Breast epithelium (tissue), 4 donors: Measurements from ENCODE around the gene MBLAC1. TPM values are rescaled to one million over a fixed set of nuclear protein-coding genes. Genes with fewer than 3 reads are reported as not detected.
A peak's percentile ranks its signal among the peaks of the same experiment; 100 is the strongest.

ENCODE experiments used
- DNase-seq, 2 donors: peaks; one replicate each; pipeline ENCODE4 v3.0.0-alpha.2; 2019; ENCODE audit warnings: low spot score in 2 of 2
- H3K27ac ChIP-seq, 2 donors: fragments of 200-600 bp; sonication (generic) in 1 of 2; one replicate each; pipeline ENCODE4 v1.5.1; 2016 to 2019; ENCODE audit warnings: mild to moderate bottlenecking in 1 of 2
- H3K27me3 ChIP-seq, 2 donors: fragments of 200-600 bp; sonication (generic) in 1 of 2; one replicate each; pipeline versions ENCODE4 v1.5.1 to v1.6.0; 2017 to 2019; ENCODE audit warnings: control low read depth in 1 of 2, mild to moderate bottlenecking in 1 of 2
- H3K36me3 ChIP-seq: fragments of 200-600 bp; one replicate; pipeline ENCODE4 v1.5.1; 2019
- H3K4me1 ChIP-seq, 2 donors: fragments of 200-600 bp; sonication (generic); one replicate each; pipeline ENCODE4 v1.5.1; 2016 to 2019; ENCODE audit warnings: control low read depth in 1 of 2
- H3K4me3 ChIP-seq, 3 donors: fragments of 200-600 bp; sonication (generic); 1 replicate in 2 of 3; 2 replicates in 1 of 3; pipeline ENCODE4 v1.5.1; 2016 to 2019; ENCODE audit warnings: mild to moderate bottlenecking in 3 of 3, moderate library complexity in 2 of 3
- H3K9me3 ChIP-seq, 2 donors: fragments of 200-600 bp; sonication (generic) in 1 of 2; one replicate each; pipeline ENCODE4 v1.5.1; 2016 to 2019; ENCODE audit warnings: control low read depth in 1 of 2
- POLR2A ChIP-seq: fragments of 450-650 bp; IDR thresholded peaks from one replicate; pipeline ENCODE4 v1.6.1; 2016; ENCODE audit warnings: antibody characterized with exemption, mild to moderate bottlenecking, moderate library complexity
- POLR2AphosphoS5 ChIP-seq, 3 donors: sonication (generic); formaldehyde crosslinking; IDR thresholded peaks; one replicate each; pipeline ENCODE4 v1.6.1; 2017; ENCODE audit warnings: antibody characterized with exemption in 3 of 3
- intact Hi-C: fragments of 100-400 bp; cut with DNase I; formaldehyde crosslinking; loops from one replicate; pipeline ENCODE4 v1.15.1; 2023; ENCODE audit warnings: low total_unique reads
- total RNA-seq, 3 donors: library from RNA; depleted of rRNA; stranded (reverse); fragments of >200 nt; gene quantifications; one replicate each; pipeline ENCODE4 v1.1.0, GENCODE V29; 2016
- TF ChIP-seq, protein P1 (sequence below), 3 donors: fragments of 450-650 bp; IDR thresholded peaks; one replicate each; pipeline ENCODE4 v1.5.1; 2016 to 2017; ENCODE audit warnings: antibody characterized with exemption in 3 of 3, mild to moderate bottlenecking in 3 of 3, moderate library complexity in 3 of 3

MBLAC1 gene
- total RNA-seq, 3 donors from 2014 or later, result 2.7 to 6.9 (median 4.5) TPM

DNA sequence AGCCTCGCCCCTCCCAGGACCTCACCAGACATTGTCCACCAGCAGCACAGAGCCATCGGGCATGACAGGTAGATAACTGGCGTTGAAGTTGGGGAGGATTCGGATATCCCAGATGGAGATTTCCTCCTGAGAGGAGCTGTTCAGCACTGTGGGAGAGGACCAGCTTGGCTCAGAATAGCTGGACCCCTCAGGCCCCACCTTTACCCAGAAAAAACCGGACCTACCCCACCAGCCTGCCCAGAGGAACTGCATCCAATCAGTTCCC lies 30.2 kb downstream of the MBLAC1 start:
- peak overlapping the region; percentile 76 to 86 for H3K27ac ChIP-seq
- no peak for TF ChIP-seq POLR2AphosphoS5 (IDR thresholded peaks at IDR 0.05)
- no peak for TF ChIP-seq POLR2A
- TF ChIP-seq, protein P1, sequence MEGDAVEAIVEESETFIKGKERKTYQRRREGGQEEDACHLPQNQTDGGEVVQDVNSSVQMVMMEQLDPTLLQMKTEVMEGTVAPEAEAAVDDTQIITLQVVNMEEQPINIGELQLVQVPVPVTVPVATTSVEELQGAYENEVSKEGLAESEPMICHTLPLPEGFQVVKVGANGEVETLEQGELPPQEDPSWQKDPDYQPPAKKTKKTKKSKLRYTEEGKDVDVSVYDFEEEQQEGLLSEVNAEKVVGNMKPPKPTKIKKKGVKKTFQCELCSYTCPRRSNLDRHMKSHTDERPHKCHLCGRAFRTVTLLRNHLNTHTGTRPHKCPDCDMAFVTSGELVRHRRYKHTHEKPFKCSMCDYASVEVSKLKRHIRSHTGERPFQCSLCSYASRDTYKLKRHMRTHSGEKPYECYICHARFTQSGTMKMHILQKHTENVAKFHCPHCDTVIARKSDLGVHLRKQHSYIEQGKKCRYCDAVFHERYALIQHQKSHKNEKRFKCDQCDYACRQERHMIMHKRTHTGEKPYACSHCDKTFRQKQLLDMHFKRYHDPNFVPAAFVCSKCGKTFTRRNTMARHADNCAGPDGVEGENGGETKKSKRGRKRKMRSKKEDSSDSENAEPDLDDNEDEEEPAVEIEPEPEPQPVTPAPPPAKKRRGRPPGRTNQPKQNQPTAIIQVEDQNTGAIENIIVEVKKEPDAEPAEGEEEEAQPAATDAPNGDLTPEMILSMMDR (IDR thresholded peaks at IDR 0.05), result no peak
- intact Hi-C loops, result no loop called here
- H3K4me1 ChIP-seq, result peaks cover 6 to 12% of the 10 kb centered on the region in 2 donors
- H3K27me3 ChIP-seq, result no peaks in the 10 kb centered on the region
- peak overlapping the region in 2 of 3 donors; percentile 85 to 99 for H3K4me3 ChIP-seq
- H3K9me3 ChIP-seq, result no peaks in the 10 kb centered on the region
- no peak for DNase-seq
- H3K36me3 ChIP-seq, result no peaks in the 10 kb centered on the region

DNA sequence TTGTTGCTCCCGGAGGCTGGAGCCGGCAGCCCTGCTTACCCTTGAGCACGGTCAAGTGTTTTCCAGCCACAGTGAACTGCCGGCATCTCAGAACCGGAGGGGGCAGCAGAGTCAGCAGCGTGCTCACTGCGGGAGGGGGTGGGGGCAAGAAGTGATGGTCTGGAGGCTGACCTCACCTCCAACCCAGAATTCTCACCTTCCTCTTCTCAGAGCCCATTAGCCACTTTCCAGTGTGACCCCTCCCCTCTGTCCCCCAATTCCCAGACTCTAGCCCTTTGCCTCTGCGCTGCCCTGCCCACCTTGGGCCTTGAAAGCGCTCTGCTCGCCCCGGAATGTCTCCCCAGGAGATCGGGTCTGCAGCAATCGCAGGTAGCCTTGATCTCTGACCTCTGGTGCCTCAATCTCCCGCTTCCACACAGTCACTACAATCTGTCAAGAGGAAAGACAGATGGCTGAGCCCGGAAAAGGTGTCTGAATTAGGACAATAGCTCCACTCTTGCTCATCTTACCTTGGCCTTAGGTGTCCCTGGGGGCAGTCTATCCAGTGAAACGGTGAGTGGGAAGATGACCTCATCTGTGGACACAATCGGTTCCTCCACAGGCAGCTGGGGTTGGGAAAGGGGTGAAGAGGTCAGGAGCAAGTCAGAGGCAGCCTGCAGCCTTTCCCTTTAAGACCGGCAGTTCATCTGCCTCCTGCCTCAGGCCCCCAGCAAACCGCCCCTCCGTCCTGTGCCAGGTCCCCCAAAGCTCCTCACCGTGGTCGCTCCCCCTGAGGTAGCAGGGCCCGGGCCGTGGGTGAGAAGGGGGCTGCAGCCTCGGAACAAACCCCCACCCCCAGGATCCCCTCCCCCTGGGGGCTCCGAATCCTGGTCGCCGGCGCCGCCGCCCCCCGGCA lies 30.8 kb downstream of the MBLAC1 start:
- Histone ChIP-seq H3K36me3 (no peaks in the 10 kb centered on the region), H3K9me3 (no peaks in the 10 kb centered on the region), H3K4me3 (peak overlapping the region; percentile 85 to 99 (median 85)), H3K27me3 (no peaks in the 10 kb centered on the region), H3K27ac (peak overlapping the region; percentile 76 to 86), H3K4me1 (peaks cover 6 to 12% of the 10 kb centered on the region in 2 donors)
- DNase-seq, result no peak
- TF ChIP-seq POLR2AphosphoS5 (IDR thresholded peaks at IDR 0.05) (no peak), POLR2A (no peak)
- TF ChIP-seq, protein P1 (IDR thresholded peaks at IDR 0.05), result no peak
- intact Hi-C loops, result no loop called here

DNA sequence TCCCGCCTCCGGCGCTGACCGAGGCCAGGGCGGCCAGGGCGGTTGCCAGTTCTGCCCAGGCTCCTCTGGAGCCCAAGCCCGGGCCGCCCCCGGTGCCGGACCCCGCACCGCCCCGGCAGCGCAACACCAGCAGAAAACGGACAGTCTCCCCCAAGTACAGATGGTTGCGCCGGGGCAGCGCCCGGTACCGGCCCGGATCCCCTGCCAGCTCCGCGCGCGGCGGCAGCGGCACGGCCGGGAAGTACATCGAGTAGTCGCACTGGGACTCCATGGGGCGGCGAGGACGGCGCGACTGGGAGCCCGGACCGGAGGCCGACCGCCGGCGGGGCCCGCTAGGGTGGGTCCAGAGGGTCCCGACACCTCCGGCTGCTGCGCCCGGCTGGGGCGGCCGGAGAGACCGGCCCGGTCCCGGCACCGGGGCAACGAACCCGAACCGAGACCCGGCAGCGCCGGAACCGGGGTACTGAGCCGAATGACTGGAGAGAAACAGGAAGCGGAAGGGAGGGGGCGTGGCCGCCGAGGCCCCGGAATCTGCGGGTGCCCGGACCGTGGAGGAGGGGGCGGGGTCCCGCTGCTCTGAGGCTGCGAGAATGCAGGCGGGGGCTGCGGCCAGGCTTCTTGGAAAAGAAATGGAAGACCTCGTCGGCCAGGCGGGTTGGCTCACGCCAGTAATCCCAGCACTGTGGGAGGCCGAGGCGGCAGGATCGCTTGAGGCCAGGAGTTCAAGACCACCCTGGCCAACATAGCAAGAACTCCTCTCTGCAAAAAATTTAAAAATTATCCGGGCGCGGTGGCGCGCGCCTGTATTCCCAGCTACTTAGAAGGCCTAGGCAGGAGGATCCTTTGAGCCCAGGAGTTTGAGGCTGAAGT lies 31.7 kb downstream of the MBLAC1 start, which contains the start of gene TRAPPC14:
TSS of gene TRAPPC14 (minus strand) at position 495 of the 870 bp plus-strand sequence. CDS start at position 271, 224 bp downstream.
- no peaks in the 10 kb centered on the region for H3K9me3 ChIP-seq
- H3K27ac ChIP-seq, result peak within 1 kb of the TSS; percentile 76 to 86
- DNase-seq, result peak; percentile 83 to 88
- peak within 1 kb of the TSS; percentile 85 to 99 (median 85) for H3K4me3 ChIP-seq
- intact Hi-C loops, result no loop called here
- TF ChIP-seq, protein P1 (IDR thresholded peaks at IDR 0.05), result no peak
- TF ChIP-seq POLR2A, result peak; percentile 26
- peak in 2 of 3 donors; percentile 26 to 41 for TF ChIP-seq POLR2AphosphoS5 (IDR thresholded peaks at IDR 0.05)
- no peaks in the 10 kb centered on the region for H3K27me3 ChIP-seq
- H3K36me3 ChIP-seq, result no peaks in the 10 kb centered on the region
- peaks cover 6 to 12% of the 10 kb centered on the region in 2 donors for H3K4me1 ChIP-seq

DNA sequence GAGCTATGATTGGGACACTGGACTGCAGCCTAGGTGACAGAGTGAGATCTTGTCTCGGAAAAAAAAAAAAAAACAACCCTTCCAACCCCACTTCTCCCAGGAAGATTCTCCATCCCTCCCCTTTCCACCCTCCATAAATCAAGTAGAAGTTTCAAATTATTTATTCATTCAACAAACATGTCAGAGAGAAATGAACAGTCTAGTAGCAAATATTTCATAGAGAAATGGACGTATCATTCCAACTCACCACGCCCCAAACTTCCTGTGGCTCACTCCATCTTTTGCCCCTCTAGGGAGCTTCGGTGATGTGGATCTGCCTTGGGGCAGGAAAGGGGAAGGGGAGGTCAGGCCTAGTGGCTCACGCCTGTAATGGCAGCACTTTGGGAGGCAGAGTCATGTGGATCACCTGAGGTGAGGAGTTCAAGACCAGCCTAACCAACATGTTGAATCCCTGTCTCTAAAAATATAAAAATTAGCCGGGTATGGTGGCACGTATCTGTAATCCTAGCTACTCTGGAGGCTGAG lies 32.4 kb downstream of the MBLAC1 start:
- peak overlapping the region; percentile 76 to 86 for H3K27ac ChIP-seq
- TF ChIP-seq POLR2A, result no peak
- TF ChIP-seq POLR2AphosphoS5 (IDR thresholded peaks at IDR 0.05), result no peak
- TF ChIP-seq, protein P1 (IDR thresholded peaks at IDR 0.05), result no peak
- intact Hi-C loops, result no loop called here

More for the DNA sequence above, 32.4 kb downstream of the MBLAC1 start:
- DNase-seq, result no peak
- Histone ChIP-seq H3K4me3 (peak overlapping the region; percentile 85 to 99 (median 85)), H3K9me3 (no peaks in the 10 kb centered on the region), H3K27me3 (no peaks in the 10 kb centered on the region), H3K4me1 (peaks cover 6 to 12% of the 10 kb centered on the region in 2 donors), H3K36me3 (no peaks in the 10 kb centered on the region)
